ENCODE measurements around the gene ITGBL1. TPM values are rescaled to one million over a fixed set of nuclear protein-coding genes. Genes with fewer than 3 reads are reported as not detected.

ITGBL1 gene
- 38.7 and 55.3 TPM in 2 replicates for total RNA-seq (2014; rRNA removed; shearing (Covaris generic))

DNA sequence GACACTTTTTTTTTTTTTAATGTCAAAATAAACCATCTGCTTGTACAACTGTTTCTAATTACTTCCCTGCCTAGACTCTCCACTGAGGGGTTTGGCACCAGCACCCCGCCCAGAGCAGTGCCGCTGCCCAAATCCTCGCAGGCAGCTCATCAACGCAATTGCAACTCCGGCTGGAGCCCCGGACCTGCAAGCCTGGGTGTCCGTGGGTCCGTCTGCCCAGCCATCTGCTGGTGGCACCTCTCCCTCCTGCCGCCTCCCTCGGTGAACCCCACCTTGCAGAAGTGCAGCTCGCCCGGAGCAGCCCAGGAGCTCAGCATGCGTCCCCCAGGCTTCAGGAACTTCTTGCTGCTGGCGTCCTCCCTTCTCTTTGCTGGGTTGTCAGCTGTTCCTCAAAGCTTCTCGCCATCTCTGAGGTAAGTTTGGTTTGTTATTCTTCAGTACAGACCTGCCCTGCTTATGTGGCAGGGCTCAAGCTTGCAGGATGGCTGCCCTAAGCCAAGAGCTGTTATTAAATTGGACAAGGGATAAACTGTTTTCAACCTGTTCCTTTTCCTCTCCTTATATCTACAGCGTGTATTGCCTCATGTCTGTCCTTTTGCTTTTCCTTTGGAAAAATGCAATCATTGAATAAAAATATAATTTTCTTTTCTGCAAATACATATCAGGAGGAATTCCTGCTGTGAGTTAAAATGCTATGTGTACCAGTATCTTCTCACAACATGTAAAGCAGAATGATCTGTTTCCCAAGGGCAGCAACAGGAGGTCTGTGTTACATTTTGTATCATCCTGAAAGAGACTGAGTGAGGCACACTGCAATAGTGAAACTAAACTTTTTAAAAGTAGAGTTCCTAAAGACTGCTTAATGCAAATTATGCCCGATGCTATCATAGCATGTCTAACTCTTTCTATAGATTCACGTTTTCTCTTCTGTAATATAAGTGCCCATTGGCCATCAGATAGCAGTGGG is at the start of gene ITGBL1:
ITGBL1 (plus strand) TSS at position 157 of the 967 bp plus-strand sequence; CDS start at position 316, 159 bp downstream.
- no peak for DNase-seq (ENCODE audit: low spot score)

GRCh38 chr13:101406791-101407190 is 45.7 kb upstream of the ITGBL1 start:
- DNase-seq (ENCODE audit: low spot score), result no peak

DNA sequence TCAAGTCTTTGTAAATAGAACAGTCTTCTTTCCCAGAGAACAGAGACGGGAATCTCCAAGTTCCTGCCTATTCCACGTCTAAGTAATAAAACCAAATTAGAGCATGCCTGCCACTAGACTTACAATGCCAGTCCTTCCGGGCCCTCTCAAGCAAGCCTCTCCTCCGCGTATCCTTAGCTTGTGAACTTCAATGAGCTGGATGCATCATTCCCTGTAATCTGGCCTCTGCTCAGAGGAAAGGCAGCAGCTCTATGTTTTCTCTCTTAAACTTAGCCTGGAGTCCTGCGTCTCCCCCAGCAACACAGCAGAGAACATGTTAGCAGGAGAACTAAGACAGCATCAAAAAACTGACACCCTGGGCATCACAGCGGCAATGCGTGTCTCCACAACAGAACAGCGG is 44.3 kb upstream of the ITGBL1 start:
- no peak for DNase-seq (ENCODE audit: low spot score)

DNA sequence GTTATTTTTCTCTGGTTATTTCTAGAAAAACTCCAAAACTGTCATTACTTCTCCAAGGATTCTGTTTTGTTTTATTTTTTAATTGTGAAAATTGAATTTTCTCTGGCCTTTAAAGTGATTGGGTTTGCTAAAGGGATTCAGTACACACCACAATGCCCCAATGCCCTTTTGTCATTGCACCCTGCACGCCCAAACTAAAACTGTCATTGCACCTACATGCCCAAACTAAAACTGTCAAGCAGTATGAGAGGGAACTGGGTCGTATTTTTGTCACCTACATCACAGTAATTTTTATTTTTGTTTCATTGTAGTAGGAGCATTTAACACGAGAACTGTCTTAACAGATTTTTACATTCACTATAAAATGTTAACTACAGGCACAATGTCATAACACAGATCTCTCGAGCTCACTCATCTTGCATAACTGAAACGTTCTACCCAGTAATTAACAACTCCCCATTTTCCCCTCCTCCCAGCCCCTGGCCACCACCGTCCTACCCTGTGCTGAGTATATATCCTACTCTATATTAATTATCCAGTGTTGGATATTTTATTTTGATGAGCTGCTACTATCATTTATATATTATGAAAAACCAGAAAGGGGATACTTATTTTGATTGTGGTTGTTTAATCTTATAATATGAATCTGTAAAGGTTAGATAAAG is 43.4 kb upstream of the ITGBL1 start:
- DNase-seq (ENCODE audit: low spot score), result no peak

- DNase-seq (ENCODE audit: low spot score), result no peak
Measured at GRCh38 chr13:101412076-101412475, 40.4 kb upstream of the ITGBL1 start.

GRCh38 chr13:101415358-101416174 is 36.9 kb upstream of the ITGBL1 start:
- DNase-seq (ENCODE audit: low spot score), result no peak

GRCh38 chr13:101416181-101417042 is 36.1 kb upstream of the ITGBL1 start, which contains the start of gene NALCN:
Gene NALCN, minus strand, starts transcription at chr13:101416508. Its CDS starts 17,382 bp downstream, at chr13:101399126.
- DNase-seq (ENCODE audit: low spot score), result peak; percentile 7

GRCh38 chr13:101417043-101417406 is 35.5 kb upstream of the ITGBL1 start:
- peak; percentile 57 for DNase-seq (ENCODE audit: low spot score)

DNA sequence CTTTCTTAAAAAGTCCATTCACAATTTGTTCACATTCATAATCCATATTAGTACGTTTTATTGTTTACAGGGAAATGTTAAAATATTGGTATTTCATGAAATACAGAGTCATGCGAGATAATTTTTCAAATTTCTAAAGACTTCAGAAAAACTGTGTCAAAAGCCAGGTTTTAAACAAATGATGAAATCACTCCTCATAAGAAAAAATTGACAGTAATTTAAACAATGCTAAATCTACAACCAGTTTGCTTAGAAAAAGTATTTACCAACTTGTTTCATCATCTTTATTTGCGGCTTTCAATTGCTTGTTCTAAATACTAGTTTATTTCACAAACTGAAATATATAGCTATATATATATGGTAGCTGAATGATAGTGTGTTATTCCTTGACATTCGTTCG is 35.0 kb upstream of the ITGBL1 start:
- DNase-seq (ENCODE audit: low spot score), result no peak

- no peak for DNase-seq (ENCODE audit: low spot score)
Measured at GRCh38 chr13:101423872-101424271, 28.6 kb upstream of the ITGBL1 start.

GRCh38 chr13:101424381-101425155 is 27.9 kb upstream of the ITGBL1 start:
- peak; percentile 16 for DNase-seq (ENCODE audit: low spot score)

DNA sequence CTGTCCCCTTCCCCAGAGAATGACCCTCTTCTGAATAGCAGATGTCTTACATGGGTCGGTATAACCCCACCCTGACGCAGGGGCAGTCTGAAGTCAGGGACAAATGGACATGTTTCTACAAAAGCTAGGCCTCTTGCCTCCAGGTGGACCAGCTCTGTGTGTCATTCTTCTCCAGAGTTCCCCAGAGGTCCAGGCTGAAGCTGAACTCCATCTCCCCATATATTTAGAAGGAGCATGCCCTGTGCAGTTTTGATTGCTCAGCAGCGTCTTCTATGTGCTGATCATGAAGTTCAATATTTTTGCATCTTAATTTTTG is 27.4 kb upstream of the ITGBL1 start:
- no peak for DNase-seq (ENCODE audit: low spot score)

DNA sequence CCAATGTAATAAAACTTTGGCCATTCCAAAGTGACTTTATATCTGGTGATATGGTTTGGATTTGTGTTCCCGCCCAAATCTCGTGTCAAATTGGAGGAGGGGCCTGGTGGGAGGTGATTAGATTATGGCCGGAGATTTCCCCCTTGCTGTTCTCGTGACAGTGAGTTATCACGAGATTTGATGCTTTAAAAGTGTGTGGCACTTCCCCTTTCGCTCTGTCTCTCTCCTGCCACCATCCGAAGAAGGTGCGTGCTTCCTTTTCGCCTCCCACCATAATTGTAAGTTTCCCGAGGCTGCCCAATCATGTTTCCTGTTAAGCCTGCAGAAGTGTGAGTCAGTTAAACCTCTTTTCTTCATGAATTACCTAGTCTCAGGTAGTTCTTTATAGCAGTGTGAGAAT is 26.9 kb upstream of the ITGBL1 start:
- DNase-seq (ENCODE audit: low spot score), result no peak

DNA sequence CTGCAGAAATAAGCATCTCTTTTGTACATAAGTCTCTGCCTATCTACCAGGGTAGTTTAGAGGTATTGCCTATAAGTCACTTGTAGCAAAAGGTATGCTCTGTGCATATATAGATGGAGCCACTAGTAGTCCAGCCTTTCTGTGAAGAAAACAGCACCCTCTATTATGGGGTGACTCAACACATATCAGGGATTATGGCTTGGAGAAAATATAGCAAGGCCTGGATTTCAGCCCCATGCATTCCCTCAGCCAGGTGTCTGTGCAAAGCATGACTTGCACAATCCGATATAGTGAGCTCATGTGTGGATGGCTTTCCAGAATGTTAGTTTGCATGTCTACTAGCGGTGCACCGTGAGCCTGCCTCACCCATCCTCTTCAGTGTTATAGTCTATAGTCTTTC is 22.7 kb upstream of the ITGBL1 start:
- no peak for DNase-seq (ENCODE audit: low spot score)

GRCh38 chr13:101433895-101434294 is 18.6 kb upstream of the ITGBL1 start:
- DNase-seq (ENCODE audit: low spot score), result no peak

- no peak for DNase-seq (ENCODE audit: low spot score)
Measured at GRCh38 chr13:101434486-101434885, 18.0 kb upstream of the ITGBL1 start.

- peak; percentile 42 for DNase-seq (ENCODE audit: low spot score)
Measured at GRCh38 chr13:101447852-101448251, 4.6 kb upstream of the ITGBL1 start.

DNA sequence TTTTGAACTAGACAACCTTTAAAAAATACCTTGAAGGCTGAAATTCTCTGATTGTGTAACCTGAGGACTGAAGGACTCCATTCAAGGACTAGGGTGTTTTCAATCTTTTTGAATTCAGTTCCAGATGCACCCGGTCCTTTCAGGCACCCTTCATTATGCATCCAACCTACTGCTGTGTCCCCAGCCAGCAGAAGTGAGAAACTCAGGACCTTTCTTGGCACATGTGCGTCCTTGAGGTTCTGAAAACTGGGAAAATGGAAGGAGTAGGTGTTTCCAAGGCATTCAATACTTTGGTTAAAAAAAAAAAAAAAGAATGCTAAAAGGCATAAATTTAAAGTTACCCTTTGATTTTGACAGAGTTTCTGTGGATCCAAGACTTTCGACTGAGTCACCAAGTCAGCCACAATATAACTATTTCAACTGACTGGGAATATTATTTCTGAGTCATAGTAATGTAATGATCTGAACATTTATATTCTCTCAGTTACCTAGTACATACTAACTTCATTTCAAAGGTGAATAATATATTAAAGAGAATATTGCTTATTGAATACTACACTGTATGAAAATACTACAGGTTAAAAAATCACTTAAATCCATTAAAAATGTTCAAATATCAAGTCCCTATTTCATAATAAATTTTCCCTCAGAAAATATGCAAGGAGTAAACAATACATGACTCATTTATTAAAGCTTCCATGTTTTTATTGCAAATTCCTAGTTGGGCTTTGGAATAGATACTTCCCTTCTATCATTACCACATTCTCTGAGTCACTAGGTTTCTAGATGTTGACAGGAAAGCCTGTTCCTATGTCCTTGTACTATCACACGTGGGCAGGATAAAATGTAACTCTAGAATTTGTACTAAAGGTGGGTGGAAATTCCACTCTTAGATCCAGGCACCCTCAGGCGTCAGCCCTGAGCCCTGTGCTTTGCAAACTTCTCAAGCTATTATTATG is 2.4 kb upstream of the ITGBL1 start:
- peak; percentile 91 for DNase-seq (ENCODE audit: low spot score)

DNA sequence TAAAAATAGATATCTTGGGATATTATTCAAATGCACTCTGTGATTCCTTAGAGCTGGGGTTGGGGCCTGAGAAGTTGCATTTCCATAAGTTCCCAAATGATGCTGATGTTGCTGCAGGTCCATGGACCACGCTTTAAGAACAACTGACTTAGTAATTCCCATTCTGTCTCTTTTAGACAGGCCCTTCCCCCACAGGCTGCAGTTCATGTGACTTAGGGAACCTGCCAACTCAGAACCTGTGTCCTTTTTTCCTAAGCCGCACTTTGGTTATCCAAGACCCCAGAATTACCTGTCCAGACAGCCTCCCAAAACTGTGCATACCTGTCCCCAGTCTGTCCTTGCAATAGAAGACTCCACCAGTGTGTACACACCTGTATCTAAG is 1.7 kb upstream of the ITGBL1 start:
- DNase-seq (ENCODE audit: low spot score), result no peak

All from A172 (cell line).